Lung microvascular endothelial cell (primary cell): ENCODE measurements around the gene PPM1B. TPM values are rescaled to one million over a fixed set of nuclear protein-coding genes. Genes with fewer than 3 reads are reported as not detected.
A peak's percentile ranks its signal among the peaks of the same experiment; 100 is the strongest.
"Not testable (repeated sequence)": the region's sequence is repeated elsewhere in the genome, so short reads cannot be mapped to it uniquely, and the experiment has no call there.

Source experiments
- DNase-seq, 2 donors: peaks; one replicate each; pipeline versions ENCODE4 v3.0.0 to v3.0.0-alpha.2; 2010; ENCODE audit warnings: low read depth in 2 of 2
- total RNA-seq: library from RNA; depleted of rRNA; stranded (reverse); fragments of >200 nt; gene quantifications from 2 replicates; pipeline ENCODE4 v1.2.1, GENCODE V29; 2014

PPM1B gene
- 14.6 and 23.2 TPM in 2 replicates for total RNA-seq

- DNase-seq: no peak
These were observed at the start of gene PPM1B for GRCh38 chr2:44168681-44169154. TSS of gene PPM1B (plus strand) at chr2:44168875. CDS start at chr2:44201200, 32,325 bp downstream.

GRCh38 chr2:44119878-44120277, 48.8 kb upstream of the PPM1B start:
- no peak for DNase-seq

GRCh38 chr2:44120428-44120827, 48.2 kb upstream of the PPM1B start:
- DNase-seq: peak in 1 of 2 donors; percentile 64

- DNase-seq: no peak
These were observed 46.8 kb upstream of the PPM1B start for GRCh38 chr2:44121899-44122298.

- no peak for DNase-seq
These were observed 44.2 kb upstream of the PPM1B start for GRCh38 chr2:44124500-44124899.

GRCh38 chr2:44126106-44126797, 42.4 kb upstream of the PPM1B start:
- no peak for DNase-seq

- DNase-seq: peak in 1 of 2 donors; percentile 6
These were observed 38.2 kb upstream of the PPM1B start for GRCh38 chr2:44130441-44130840.

GRCh38 chr2:44131177-44131576, 37.5 kb upstream of the PPM1B start:
- no peak for DNase-seq

- not testable (repeated sequence) for DNase-seq
These were observed 35.1 kb upstream of the PPM1B start for GRCh38 chr2:44133602-44134001.

GRCh38 chr2:44134848-44135247, 33.8 kb upstream of the PPM1B start:
- DNase-seq: no peak

- no peak for DNase-seq
These were observed 33.4 kb upstream of the PPM1B start for GRCh38 chr2:44135296-44135695.

GRCh38 chr2:44135771-44136170, 32.9 kb upstream of the PPM1B start:
- no peak for DNase-seq

GRCh38 chr2:44136252-44136651, 32.4 kb upstream of the PPM1B start:
- no peak for DNase-seq

- no peak for DNase-seq
These were observed 31.6 kb upstream of the PPM1B start for GRCh38 chr2:44137048-44137447.

- no peak for DNase-seq
These were observed 30.7 kb upstream of the PPM1B start for GRCh38 chr2:44137872-44138551.

GRCh38 chr2:44139741-44140140, 28.9 kb upstream of the PPM1B start:
- no peak for DNase-seq

- no peak for DNase-seq
These were observed 26.4 kb upstream of the PPM1B start for GRCh38 chr2:44142306-44142705.

GRCh38 chr2:44143701-44144100, 25.0 kb upstream of the PPM1B start:
- no peak for DNase-seq

GRCh38 chr2:44148999-44149398, 19.7 kb upstream of the PPM1B start:
- no peak for DNase-seq

GRCh38 chr2:44150473-44150872, 18.2 kb upstream of the PPM1B start:
- DNase-seq: no peak

- DNase-seq: no peak
These were observed 15.6 kb upstream of the PPM1B start for GRCh38 chr2:44152865-44153669.
